Measurements from ENCODE around the gene CACNG4. TPM values are rescaled to one million over a fixed set of nuclear protein-coding genes. Genes with fewer than 3 reads are reported as not detected.

Gene CACNG4
- total RNA-seq, 2 donors from 2014 or later: 9.5 to 12.9 TPM

DNA sequence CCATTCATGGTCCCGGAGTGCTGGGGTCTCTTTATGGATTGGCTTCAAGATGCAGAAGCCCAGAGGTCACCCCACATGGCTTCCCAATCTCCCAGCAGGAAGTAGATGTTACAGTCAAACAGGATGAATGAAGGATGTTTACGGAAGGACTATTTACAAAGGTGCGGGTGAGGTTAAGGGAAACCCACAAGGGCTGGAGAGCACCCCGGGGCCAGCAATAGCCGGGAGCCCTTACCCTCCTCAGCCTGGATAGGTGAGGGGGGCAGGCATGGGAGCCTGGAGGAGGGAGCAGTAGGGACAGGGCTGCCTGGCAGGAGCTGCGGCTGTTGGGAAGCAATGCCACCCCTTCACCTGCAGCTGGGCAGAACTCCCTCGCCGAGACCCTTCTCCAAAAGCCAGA lies 55.3 kb downstream of the CACNG4 start:
- no peak overlapping the region for H3K27ac ChIP-seq
- 78% methylated on average over 8 of the region's 8 CpGs for WGBS
- intact Hi-C loops (cut with DNase I): no loop called here

DNA sequence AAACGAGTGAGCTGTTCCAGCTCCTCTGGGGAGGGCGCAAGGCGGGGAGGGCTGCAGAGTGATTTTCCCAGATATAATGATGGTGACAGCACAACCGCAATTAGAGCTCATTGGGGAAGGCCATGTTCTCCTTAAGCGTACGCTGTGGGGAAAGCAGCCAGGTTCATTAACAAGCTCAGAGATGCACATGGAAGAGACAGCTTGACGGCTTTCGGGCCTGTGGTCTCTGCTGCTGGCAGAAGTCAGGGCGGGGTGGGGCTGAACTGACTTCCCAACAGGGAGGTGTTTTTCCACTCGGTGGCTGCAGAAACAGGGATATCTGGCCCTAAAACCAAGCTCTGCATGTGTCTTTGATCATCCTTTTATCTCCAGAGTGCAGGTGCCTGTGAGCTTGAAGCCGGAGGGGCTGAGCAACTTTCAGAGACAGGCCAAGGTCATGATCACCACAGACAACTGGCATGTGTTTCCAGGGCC lies 55.8 kb downstream of the CACNG4 start:
- Histone ChIP-seq H3K36me3 (no peaks in the 10 kb centered on the region), H3K4me3 (no peak overlapping the region), H3K27me3 (replicated peaks; ENCODE audit: insufficient read depth) (no peaks in the 10 kb centered on the region), H3K4me1 (replicated peaks) (no peaks in the 10 kb centered on the region), H3K9me3 (no peaks in the 10 kb centered on the region), H3K27ac (no peak overlapping the region)
- no peak for DNase-seq (ENCODE audit: low spot score)
- TF ChIP-seq POLR2AphosphoS5 (IDR thresholded peaks at IDR 0.05) (no peak), POLR2A (IDR thresholded peaks at IDR 0.05) (no peak)
- TF ChIP-seq, protein P1, sequence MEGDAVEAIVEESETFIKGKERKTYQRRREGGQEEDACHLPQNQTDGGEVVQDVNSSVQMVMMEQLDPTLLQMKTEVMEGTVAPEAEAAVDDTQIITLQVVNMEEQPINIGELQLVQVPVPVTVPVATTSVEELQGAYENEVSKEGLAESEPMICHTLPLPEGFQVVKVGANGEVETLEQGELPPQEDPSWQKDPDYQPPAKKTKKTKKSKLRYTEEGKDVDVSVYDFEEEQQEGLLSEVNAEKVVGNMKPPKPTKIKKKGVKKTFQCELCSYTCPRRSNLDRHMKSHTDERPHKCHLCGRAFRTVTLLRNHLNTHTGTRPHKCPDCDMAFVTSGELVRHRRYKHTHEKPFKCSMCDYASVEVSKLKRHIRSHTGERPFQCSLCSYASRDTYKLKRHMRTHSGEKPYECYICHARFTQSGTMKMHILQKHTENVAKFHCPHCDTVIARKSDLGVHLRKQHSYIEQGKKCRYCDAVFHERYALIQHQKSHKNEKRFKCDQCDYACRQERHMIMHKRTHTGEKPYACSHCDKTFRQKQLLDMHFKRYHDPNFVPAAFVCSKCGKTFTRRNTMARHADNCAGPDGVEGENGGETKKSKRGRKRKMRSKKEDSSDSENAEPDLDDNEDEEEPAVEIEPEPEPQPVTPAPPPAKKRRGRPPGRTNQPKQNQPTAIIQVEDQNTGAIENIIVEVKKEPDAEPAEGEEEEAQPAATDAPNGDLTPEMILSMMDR (IDR thresholded peaks at IDR 0.05): no peak
- intact Hi-C loops (cut with DNase I): no loop called here
- 43% methylated on average over 11 of the region's 11 CpGs for WGBS

More for the DNA sequence above, 55.3 kb downstream of the CACNG4 start:
- H3K4me1 ChIP-seq (replicated peaks): no peaks in the 10 kb centered on the region
- H3K9me3 ChIP-seq: no peaks in the 10 kb centered on the region
- H3K36me3 ChIP-seq: no peaks in the 10 kb centered on the region
- H3K27me3 ChIP-seq (replicated peaks; ENCODE audit: insufficient read depth): no peaks in the 10 kb centered on the region
- H3K4me3 ChIP-seq: no peak overlapping the region
- TF ChIP-seq POLR2AphosphoS5 (IDR thresholded peaks at IDR 0.05) (no peak), POLR2A (IDR thresholded peaks at IDR 0.05) (no peak)
- TF ChIP-seq, protein P1 (IDR thresholded peaks at IDR 0.05): no peak
- DNase-seq (ENCODE audit: low spot score): no peak

DNA sequence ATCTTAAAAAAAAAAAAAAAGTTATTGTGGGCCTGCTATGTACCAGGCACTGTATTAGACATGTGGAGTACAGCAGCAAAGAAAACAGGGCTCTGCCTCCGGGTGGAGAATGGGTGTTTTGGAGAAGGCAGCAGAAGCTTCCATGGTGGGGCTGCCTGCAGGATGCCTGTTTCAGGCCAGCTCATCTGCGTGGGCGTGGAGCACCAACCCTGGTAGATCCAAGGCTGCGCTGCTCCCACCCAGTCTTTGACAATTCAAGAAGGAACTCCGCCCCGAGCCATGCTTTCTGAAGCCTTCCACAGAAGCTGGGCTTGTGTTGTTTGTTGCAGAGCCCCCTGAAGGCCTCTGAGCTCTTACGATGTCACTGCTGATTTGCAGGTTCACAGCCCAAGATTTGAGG lies 56.7 kb downstream of the CACNG4 start:
- Histone ChIP-seq H3K27me3 (replicated peaks; ENCODE audit: insufficient read depth) (no peaks in the 10 kb centered on the region), H3K27ac (no peak overlapping the region), H3K9me3 (no peaks in the 10 kb centered on the region), H3K4me3 (no peak overlapping the region), H3K4me1 (replicated peaks) (no peaks in the 10 kb centered on the region), H3K36me3 (no peaks in the 10 kb centered on the region)
- TF ChIP-seq, protein P1 (IDR thresholded peaks at IDR 0.05): no peak
- no peak for DNase-seq (ENCODE audit: low spot score)
- intact Hi-C loops (cut with DNase I): no loop called here
- 98% methylated on average over 7 of the region's 7 CpGs for WGBS

DNA sequence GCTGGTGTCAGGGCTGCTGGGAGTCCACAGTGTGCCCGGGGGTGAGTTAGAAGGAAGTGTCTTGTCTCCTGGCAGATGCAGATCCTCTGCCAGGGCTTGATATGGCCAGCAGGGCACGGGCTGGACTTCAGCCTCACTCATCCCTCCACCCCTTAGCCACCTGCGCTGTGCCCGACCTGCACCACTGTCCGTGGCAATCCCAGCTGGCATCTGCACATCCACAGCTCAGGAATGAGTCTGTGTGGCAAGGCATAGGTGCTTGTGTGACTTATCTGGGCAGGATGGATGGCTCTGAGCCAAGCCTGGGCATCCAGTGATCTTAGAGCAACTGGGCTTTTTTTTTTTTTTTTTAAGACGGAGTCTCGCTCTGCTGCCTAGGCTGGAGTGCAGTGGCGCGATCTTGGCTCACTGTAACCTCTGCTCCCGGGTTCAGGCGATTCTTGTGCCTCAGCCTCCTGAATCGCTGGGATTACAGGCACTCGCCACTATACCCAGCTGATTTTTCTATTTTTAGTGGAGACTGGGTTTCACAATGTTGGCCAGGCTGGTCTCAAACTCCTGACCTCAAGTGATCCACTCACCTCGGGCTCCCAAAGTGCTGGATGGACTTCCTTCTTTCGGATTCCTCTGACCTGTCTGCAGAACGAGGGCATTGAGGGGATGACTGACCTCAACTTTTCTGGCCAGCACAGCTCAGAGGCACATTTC lies 57.4 kb downstream of the CACNG4 start:
- no peak for DNase-seq (ENCODE audit: low spot score)
- Histone ChIP-seq H3K9me3 (no peaks in the 10 kb centered on the region), H3K4me3 (no peak overlapping the region), H3K4me1 (replicated peaks) (no peaks in the 10 kb centered on the region), H3K27me3 (replicated peaks; ENCODE audit: insufficient read depth) (no peaks in the 10 kb centered on the region), H3K36me3 (no peaks in the 10 kb centered on the region), H3K27ac (no peak overlapping the region)
- WGBS: 88% methylated on average over 16 of the region's 16 CpGs
- TF ChIP-seq, protein P1 (IDR thresholded peaks at IDR 0.05): no peak
- TF ChIP-seq POLR2A (IDR thresholded peaks at IDR 0.05) (no peak), POLR2AphosphoS5 (IDR thresholded peaks at IDR 0.05) (no peak)
- intact Hi-C loops (cut with DNase I): no loop called here

DNA sequence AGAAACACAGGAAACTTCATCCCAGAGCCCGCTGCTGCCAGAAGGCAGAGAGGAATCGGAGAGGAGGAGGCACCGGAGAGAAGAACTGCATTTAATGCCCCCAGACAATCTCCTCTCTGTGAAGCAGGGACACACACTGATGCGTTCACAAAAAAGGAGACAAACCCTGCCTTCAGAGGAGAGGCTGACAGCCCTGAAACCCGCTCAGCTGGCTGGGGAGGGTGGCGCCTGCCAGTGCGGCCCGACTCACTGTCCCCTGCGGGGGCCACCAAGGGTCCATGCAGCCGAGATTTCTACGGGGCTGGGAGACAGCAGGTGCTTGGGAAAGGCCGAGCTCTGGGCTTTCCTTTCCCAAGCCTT lies 57.9 kb downstream of the CACNG4 start:
- TF ChIP-seq, protein P1 (IDR thresholded peaks at IDR 0.05): no peak
- no peak for TF ChIP-seq POLR2AphosphoS5 (IDR thresholded peaks at IDR 0.05)
- no peak for TF ChIP-seq POLR2A (IDR thresholded peaks at IDR 0.05)

More for the DNA sequence above, 57.9 kb downstream of the CACNG4 start:
- Histone ChIP-seq H3K27me3 (replicated peaks; ENCODE audit: insufficient read depth) (no peaks in the 10 kb centered on the region), H3K36me3 (no peaks in the 10 kb centered on the region), H3K4me3 (no peak overlapping the region), H3K4me1 (replicated peaks) (no peaks in the 10 kb centered on the region), H3K9me3 (no peaks in the 10 kb centered on the region), H3K27ac (no peak overlapping the region)
- intact Hi-C loops (cut with DNase I): no loop called here
- WGBS: 81% methylated on average over 12 of the region's 12 CpGs
- no peak for DNase-seq (ENCODE audit: low spot score)
